OCI-LY1 (cell line): ENCODE measurements around the gene UIMC1.

Experiments
- H2AFZ ChIP-seq: fragments of 200-600 bp; sonication (generic), shearing (Covaris generic); 2 replicates; pipeline ENCODE4 v1.6.0; 2014; ENCODE audit warnings: antibody characterized with exemption, mild to moderate bottlenecking, low read length
- H3F3A ChIP-seq: fragments of 200-600 bp; sonication (generic), shearing (Covaris generic); 2 replicates; pipeline ENCODE4 v1.6.0; 2014; ENCODE audit warnings: mild to moderate bottlenecking, antibody characterized with exemption, low read length, moderate library complexity; ENCODE audit not compliant: insufficient read depth
- H3K27ac ChIP-seq: fragments of 200-600 bp; sonication (generic); 2 replicates; pipeline ENCODE4 v1.5.1; 2014; ENCODE audit warnings: low read length, mixed run types, mild to moderate bottlenecking, low read depth; ENCODE audit not compliant: poor library complexity, severe bottlenecking
- H3K27me3 ChIP-seq: fragments of 200-600 bp; sonication (generic); 2 replicates; pipeline ENCODE4 v1.6.0; 2014; ENCODE audit warnings: antibody characterized with exemption, mild to moderate bottlenecking, low read length, moderate library complexity; ENCODE audit not compliant: insufficient read depth
- H3K36me3 ChIP-seq: fragments of 200-600 bp; sonication (generic); 2 replicates; pipeline ENCODE4 v1.6.1; 2014; ENCODE audit warnings: mild to moderate bottlenecking, antibody characterized with exemption, low read length, moderate library complexity, mixed read lengths; ENCODE audit not compliant: insufficient read depth
- H3K4me1 ChIP-seq: fragments of 200-600 bp; sonication (generic); 2 replicates; pipeline ENCODE4 v1.5.1; 2014; ENCODE audit warnings: mild to moderate bottlenecking, low read length, moderate library complexity; ENCODE audit not compliant: insufficient read depth, severe bottlenecking
- H3K4me2 ChIP-seq: fragments of 200-600 bp; sonication (generic), shearing (Covaris generic); 2 replicates; pipeline ENCODE4 v1.6.1; 2014; ENCODE audit warnings: low read length
- H3K4me3 ChIP-seq: fragments of 200-600 bp; sonication (generic); 2 replicates; pipeline ENCODE4 v1.5.1; 2014; ENCODE audit warnings: low read length, low read depth, mild to moderate bottlenecking, mixed read lengths; ENCODE audit not compliant: poor library complexity, severe bottlenecking
- H3K79me2 ChIP-seq: fragments of 200-600 bp; shearing (Covaris generic); 2 replicates; pipeline ENCODE4 v1.6.1; 2016; ENCODE audit warnings: mixed run types, low read length, mixed read lengths; ENCODE audit not compliant: insufficient read depth
- H3K9ac ChIP-seq: fragments of 200-600 bp; sonication (generic), shearing (Covaris generic); 2 replicates; pipeline ENCODE4 v1.6.1; 2014; ENCODE audit warnings: mild to moderate bottlenecking, low read length, mixed read lengths
- H3K9me2 ChIP-seq: fragments of 200-600 bp; sonication (generic), shearing (Covaris generic); 2 replicates; pipeline ENCODE4 v1.6.1; 2014; ENCODE audit warnings: low read depth, mild to moderate bottlenecking, low read length, mixed read lengths
- H3K9me3 ChIP-seq: fragments of 200-600 bp; shearing (Covaris generic); 2 replicates; pipeline ENCODE4 v1.6.1; 2014; ENCODE audit warnings: low read length, mixed read lengths
- H4K20me1 ChIP-seq: fragments of 200-600 bp; sonication (generic), shearing (Covaris generic); 2 replicates; pipeline ENCODE4 v1.6.0; 2016; ENCODE audit warnings: mild to moderate bottlenecking, low read length; ENCODE audit not compliant: insufficient read depth
- EZH2 ChIP-seq: fragments of 200-600 bp; sonication (generic), shearing (Covaris generic); IDR thresholded peaks from 2 replicates; pipeline ENCODE4 v1.8.0; 2017; ENCODE audit warnings: borderline replicate concordance, mixed run types, mild to moderate bottlenecking, antibody characterized with exemption, low read length, moderate library complexity, mixed read lengths
- TF ChIP-seq, protein P1 (sequence below): fragments of 200-600 bp; sonication (generic), shearing (Covaris generic); IDR thresholded peaks from 2 replicates; pipeline ENCODE4 v1.5.1; 2017; ENCODE audit warnings: mild to moderate bottlenecking, antibody characterized with exemption, low read length, moderate library complexity, mixed read lengths

Gene UIMC1

DNA sequence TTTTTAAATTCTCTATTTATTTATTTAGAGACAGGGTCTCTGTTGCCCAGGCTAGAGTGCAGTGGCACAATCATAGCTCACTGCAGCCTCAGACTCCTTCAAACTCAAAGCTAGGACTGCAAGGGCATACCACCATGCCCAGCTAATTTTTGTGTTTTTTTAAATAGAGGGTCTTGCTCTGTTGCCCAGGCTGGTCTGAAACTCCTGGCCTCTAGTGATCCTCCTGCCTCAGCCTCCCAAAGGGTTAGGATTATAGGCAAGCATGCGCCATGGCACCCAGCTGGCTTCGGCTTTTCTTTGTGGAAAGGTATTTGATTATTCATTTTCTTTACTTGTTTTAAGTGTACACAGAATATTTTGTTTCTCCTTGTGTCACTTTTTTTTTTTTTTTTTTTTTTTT lies 21.1 kb upstream of the UIMC1 start:
- Histone ChIP-seq H3K9me3 (peaks cover 6% of the 10 kb centered on the region), H2AFZ (no peak overlapping the region), H3K4me1 (peaks cover 22% of the 10 kb centered on the region), H3K9ac (no peak overlapping the region), H3K36me3 (peaks cover 58% of the 10 kb centered on the region), H3F3A (no peaks in the 10 kb centered on the region), H3K9me2 (no peaks in the 10 kb centered on the region), H3K27ac (no peak overlapping the region), H3K79me2 (peaks cover 52% of the 10 kb centered on the region), H3K4me2 (no peak overlapping the region), H3K27me3 (no peaks in the 10 kb centered on the region), H3K4me3 (no peak overlapping the region), H4K20me1 (no peaks in the 10 kb centered on the region)
- TF ChIP-seq, protein P1, sequence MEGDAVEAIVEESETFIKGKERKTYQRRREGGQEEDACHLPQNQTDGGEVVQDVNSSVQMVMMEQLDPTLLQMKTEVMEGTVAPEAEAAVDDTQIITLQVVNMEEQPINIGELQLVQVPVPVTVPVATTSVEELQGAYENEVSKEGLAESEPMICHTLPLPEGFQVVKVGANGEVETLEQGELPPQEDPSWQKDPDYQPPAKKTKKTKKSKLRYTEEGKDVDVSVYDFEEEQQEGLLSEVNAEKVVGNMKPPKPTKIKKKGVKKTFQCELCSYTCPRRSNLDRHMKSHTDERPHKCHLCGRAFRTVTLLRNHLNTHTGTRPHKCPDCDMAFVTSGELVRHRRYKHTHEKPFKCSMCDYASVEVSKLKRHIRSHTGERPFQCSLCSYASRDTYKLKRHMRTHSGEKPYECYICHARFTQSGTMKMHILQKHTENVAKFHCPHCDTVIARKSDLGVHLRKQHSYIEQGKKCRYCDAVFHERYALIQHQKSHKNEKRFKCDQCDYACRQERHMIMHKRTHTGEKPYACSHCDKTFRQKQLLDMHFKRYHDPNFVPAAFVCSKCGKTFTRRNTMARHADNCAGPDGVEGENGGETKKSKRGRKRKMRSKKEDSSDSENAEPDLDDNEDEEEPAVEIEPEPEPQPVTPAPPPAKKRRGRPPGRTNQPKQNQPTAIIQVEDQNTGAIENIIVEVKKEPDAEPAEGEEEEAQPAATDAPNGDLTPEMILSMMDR, result no peak
- TF ChIP-seq EZH2, result no peak

DNA sequence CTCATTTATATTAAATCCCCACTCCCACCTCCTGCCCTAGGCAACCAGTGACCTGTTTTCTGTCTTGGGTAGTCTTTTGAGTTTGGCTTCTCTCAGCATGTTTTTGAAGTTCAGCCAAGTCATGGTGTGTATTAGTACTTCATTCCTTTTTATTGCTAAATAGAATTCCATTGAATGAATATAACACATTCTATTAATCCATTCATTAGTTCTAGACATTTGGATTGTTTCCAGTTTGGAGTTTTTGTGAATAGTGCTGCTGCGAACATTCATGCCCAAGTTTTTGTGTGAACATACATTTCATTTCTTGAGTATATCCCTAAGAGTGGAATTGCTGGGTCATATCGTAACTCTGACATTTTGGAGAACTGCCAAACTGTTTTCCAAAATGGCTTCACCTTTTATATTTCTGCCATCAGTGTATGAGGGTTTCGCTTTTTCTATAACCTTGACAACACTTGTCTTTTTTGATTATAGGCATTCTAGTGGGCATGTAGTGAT lies 18.6 kb upstream of the UIMC1 start:
- Histone ChIP-seq H3K79me2 (peaks cover 50% of the 10 kb centered on the region), H3K9me2 (no peaks in the 10 kb centered on the region), H4K20me1 (no peaks in the 10 kb centered on the region), H3K36me3 (peaks cover 36% of the 10 kb centered on the region), H2AFZ (no peak overlapping the region), H3F3A (no peaks in the 10 kb centered on the region), H3K9me3 (peaks cover 6% of the 10 kb centered on the region), H3K4me2 (peak overlapping the region; percentile 30), H3K9ac (no peak overlapping the region; the same call in 1 of the 2 replicates), H3K27me3 (no peaks in the 10 kb centered on the region), H3K4me3 (peak overlapping the region; percentile 10), H3K27ac (peak overlapping the region; percentile 0), H3K4me1 (peaks cover 36% of the 10 kb centered on the region)
- TF ChIP-seq, protein P1, result no peak
- TF ChIP-seq EZH2, result no peak

GRCh38 chr5:177024559-177024958 lies 18.0 kb upstream of the UIMC1 start:
- Histone ChIP-seq H2AFZ (no peak overlapping the region), H3K9me3 (peaks cover 3% of the 10 kb centered on the region), H3K4me3 (peak overlapping the region; percentile 10), H3K79me2 (peaks cover 44% of the 10 kb centered on the region), H3K36me3 (peaks cover 30% of the 10 kb centered on the region), H3K4me1 (peaks cover 36% of the 10 kb centered on the region), H3K9ac (no peak overlapping the region; the same call in 1 of the 2 replicates), H3K27me3 (no peaks in the 10 kb centered on the region), H3K4me2 (peak overlapping the region; percentile 30), H4K20me1 (no peaks in the 10 kb centered on the region), H3K9me2 (no peaks in the 10 kb centered on the region), H3K27ac (peak overlapping the region; percentile 0), H3F3A (no peaks in the 10 kb centered on the region)
- TF ChIP-seq EZH2, result no peak
- TF ChIP-seq, protein P1, result no peak
